ENCODE data around the gene TXNIP. TPM values are rescaled to one million over a fixed set of nuclear protein-coding genes. Genes with fewer than 3 reads are reported as not detected.

The TXNIP gene
- total and polyA plus RNA-seq, 7 experiments from 2014 or later = 498 to 5,430 (median 675) TPM

DNA sequence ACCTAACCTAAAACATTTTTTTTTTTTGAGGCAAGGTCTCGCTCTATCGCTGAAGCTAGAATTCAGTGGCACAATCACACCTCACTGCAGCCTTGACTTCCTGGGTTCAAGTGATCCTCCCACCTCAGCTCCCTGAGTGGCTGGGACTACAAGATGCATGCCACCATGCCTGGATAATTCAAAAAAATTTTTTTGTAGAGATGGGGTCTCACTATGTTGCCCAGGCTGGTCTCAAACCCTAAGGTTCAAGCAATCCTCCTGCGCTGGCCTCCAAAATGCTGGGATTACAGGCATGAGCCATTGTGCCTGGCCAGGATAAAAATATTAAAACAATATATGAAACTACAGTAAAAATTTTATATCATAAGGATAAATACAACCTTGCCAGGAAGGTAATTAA, 43.5 kb downstream of the TXNIP start:
- Histone ChIP-seq H3K4me3 (ENCODE audit: low read length) (no peak overlapping the region), H3K27ac (ENCODE audit: low read depth, low read length) (no peak overlapping the region), H3K9me3 (ENCODE audit: control insufficient read depth in 2 of 3, low read length in 3 of 3) (no peaks in the 10 kb centered on the region), H3K4me1 (ENCODE audit: control insufficient read depth in 2 of 2, insufficient read depth in 2 of 2, low read length in 2 of 2) (peaks cover 39 to 55% of the 10 kb centered on the region in 2 donors), H3K27me3 (ENCODE audit: control insufficient read depth in 2 of 2, insufficient read depth in 2 of 2, low read length in 2 of 2) (no peaks in the 10 kb centered on the region), H3K36me3 (ENCODE audit: control insufficient read depth in 2 of 3, insufficient read depth in 3 of 3, low read length in 3 of 3) (peaks cover 0 to 8% (median 0%) of the 10 kb centered on the region in 3 experiments)
- POLR2A ChIA-PET = interaction anchor here (4.0 kb wide), 1 partner anchor 11 kb away, joined by 25 read pairs; the partner anchor contains the start of genes ANKRD34A and POLR3GL
- ATAC-seq = no peak
- CTCF ChIA-PET = interaction anchor here (0.5 kb wide), 1 partner anchor 10 kb away, joined by 3 read pairs; no protein-coding TSS in a partner anchor
- peaks cover 0 to 36% (median 15%) of the 10 kb centered on the region in 5 donors for H3K36me3 Mint-ChIP-seq
- H3K27me3 Mint-ChIP-seq = no peaks in the 10 kb centered on the region
- peak overlapping the region in 3 of 9 donors; percentile 34 to 50 (median 49) for H3K27ac Mint-ChIP-seq
- H3K4me3 Mint-ChIP-seq = no peak overlapping the region
- intact Hi-C loops (cut with micrococcal nuclease) = no loop called here
- peaks cover 0 to 1% (median 0%) of the 10 kb centered on the region in 11 donors for H3K9me3 Mint-ChIP-seq
- H3K4me1 Mint-ChIP-seq = peaks cover 54 to 86% (median 74%) of the 10 kb centered on the region in 7 donors
- no peak for DNase-seq

DNA sequence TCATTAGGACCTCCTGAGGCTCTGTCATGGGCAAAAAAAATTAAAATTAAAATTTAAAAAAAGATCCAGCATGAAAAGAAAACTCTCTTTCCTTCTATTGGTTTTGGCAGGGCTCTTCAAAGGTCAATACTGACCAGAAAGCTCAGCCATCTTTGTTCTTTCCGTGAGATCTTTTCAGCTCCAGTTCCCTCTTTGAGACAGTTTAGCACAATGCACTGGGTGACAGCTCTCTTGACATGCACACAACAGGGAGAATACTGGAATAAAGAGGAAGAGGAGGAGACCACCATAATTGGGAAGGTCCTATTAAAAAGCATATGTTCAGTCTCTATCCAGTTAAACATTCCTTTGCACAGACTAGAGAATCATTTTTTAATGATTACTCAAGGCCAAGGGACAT, 44.9 kb downstream of the TXNIP start:
- Histone ChIP-seq H3K27me3 (ENCODE audit: control insufficient read depth in 2 of 2, insufficient read depth in 2 of 2, low read length in 2 of 2) (no peaks in the 10 kb centered on the region), H3K4me1 (ENCODE audit: control insufficient read depth in 2 of 2, insufficient read depth in 2 of 2, low read length in 2 of 2) (peaks cover 36 to 51% of the 10 kb centered on the region in 2 donors), H3K4me3 (ENCODE audit: low read length) (no peak overlapping the region), H3K9me3 (ENCODE audit: control insufficient read depth in 2 of 3, low read length in 3 of 3) (no peaks in the 10 kb centered on the region), H3K27ac (ENCODE audit: low read depth, low read length) (no peak overlapping the region), H3K36me3 (ENCODE audit: control insufficient read depth in 2 of 3, insufficient read depth in 3 of 3, low read length in 3 of 3) (peaks cover 0 to 19% (median 7%) of the 10 kb centered on the region in 3 experiments)
- intact Hi-C loops (cut with micrococcal nuclease) = no loop called here
- Mint-ChIP-seq H3K27ac (peak overlapping the region in 6 of 9 donors; percentile 25 to 65 (median 30)), H3K4me1 (peaks cover 48 to 91% (median 80%) of the 10 kb centered on the region in 7 donors), H3K4me3 (peak overlapping the region in 1 of 10 donors; percentile 9), H3K36me3 (peaks cover 0 to 39% (median 16%) of the 10 kb centered on the region in 5 donors), H3K27me3 (no peaks in the 10 kb centered on the region), H3K9me3 (no peaks in the 10 kb centered on the region)
- ATAC-seq (no peak), DNase-seq (no peak)
- POLR2A ChIA-PET = interaction anchor here (1.0 to 4.0 kb wide), 3 partner anchors 12 to 105 kb away, joined by 3 to 25 read pairs (median 3); partner anchors contain the start of genes ANKRD34A and POLR3GL
- CTCF ChIA-PET = interaction anchor here (0.8 kb wide), 1 partner anchor 24 kb away, joined by 5 read pairs; the partner anchor contains the start of gene RBM8A

DNA sequence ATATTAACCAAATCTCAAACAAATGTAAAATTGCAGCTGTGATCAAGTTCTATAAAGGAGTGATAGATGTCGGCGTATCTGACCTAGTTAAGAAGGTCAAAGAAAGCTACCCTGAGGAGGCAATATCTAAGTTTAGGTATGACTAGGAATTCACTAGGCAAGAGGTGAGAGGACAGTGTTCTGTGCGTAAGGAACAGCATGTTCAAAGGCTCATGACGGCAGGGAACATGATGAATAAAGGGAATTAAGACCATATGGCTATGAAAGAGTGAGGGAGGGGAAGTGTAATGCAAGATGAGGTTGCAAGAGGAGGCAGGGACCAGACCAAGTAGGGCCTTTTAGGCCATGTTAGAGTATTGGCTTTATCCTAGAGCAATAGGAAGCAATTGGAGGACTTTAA, 47.2 kb downstream of the TXNIP start:
- POLR2A ChIA-PET = interaction anchor here (0.8 to 1.0 kb wide), 3 partner anchors 9 to 39 kb away, joined by 3 to 7 read pairs (median 3); partner anchors contain the start of genes ITGA10, LIX1L and RBM8A
- no peak for DNase-seq
- CTCF ChIA-PET = no interaction called here
- peak overlapping the region in 6 of 9 donors; percentile 9 to 80 (median 58) for H3K27ac Mint-ChIP-seq
- H3K4me3 Mint-ChIP-seq = peak overlapping the region in 2 of 10 donors; percentile 1 to 3
- Histone ChIP-seq H3K27ac (ENCODE audit: low read depth, low read length) (no peak overlapping the region), H3K36me3 (ENCODE audit: control insufficient read depth in 2 of 3, insufficient read depth in 3 of 3, low read length in 3 of 3) (peaks cover 0 to 27% (median 7%) of the 10 kb centered on the region in 3 experiments), H3K4me3 (ENCODE audit: low read length) (no peak overlapping the region), H3K4me1 (ENCODE audit: control insufficient read depth in 2 of 2, insufficient read depth in 2 of 2, low read length in 2 of 2) (peaks cover 13 to 28% of the 10 kb centered on the region in 2 donors), H3K27me3 (ENCODE audit: control insufficient read depth in 2 of 2, insufficient read depth in 2 of 2, low read length in 2 of 2) (no peaks in the 10 kb centered on the region), H3K9me3 (ENCODE audit: control insufficient read depth in 2 of 3, low read length in 3 of 3) (no peaks in the 10 kb centered on the region)
- ATAC-seq = no peak
- peaks cover 0 to 32% (median 13%) of the 10 kb centered on the region in 5 donors for H3K36me3 Mint-ChIP-seq
- H3K27me3 Mint-ChIP-seq = no peaks in the 10 kb centered on the region
- intact Hi-C loops (cut with micrococcal nuclease) = no loop called here
- H3K4me1 Mint-ChIP-seq = peaks cover 34 to 71% (median 57%) of the 10 kb centered on the region in 7 donors
- no peaks in the 10 kb centered on the region for H3K9me3 Mint-ChIP-seq

DNA sequence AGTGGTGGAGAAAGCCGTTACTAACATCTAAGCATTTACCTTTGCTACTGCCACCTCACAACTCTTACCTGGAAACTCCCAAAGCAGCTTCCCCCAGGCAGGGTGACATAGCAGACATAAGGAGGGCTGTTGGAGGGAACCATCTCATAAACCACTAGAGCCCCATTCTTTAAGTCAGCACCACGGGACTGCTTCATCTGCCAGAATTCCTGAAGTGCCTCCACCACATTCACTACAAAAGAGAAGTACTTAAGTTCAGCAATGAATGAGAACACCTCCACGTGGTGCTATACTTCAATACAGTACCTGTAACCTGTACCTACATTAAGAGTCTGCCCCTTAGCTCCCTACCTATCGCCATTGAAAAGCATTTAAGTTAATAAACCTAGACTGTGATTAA, 48.8 kb downstream of the TXNIP start:
- ChIA-PET CTCF (interaction anchor here (0.5 kb wide), 1 partner anchor 19 kb away, joined by 3 read pairs; no protein-coding TSS in a partner anchor), POLR2A (interaction anchor here (1.2 kb wide), 1 partner anchor 10 kb away, joined by 7 read pairs; the partner anchor contains the start of gene LIX1L)
- H3K36me3 Mint-ChIP-seq = peaks cover under 1 to 28% (median 21%) of the 10 kb centered on the region in 5 donors
- Histone ChIP-seq H3K36me3 (ENCODE audit: control insufficient read depth in 2 of 3, insufficient read depth in 3 of 3, low read length in 3 of 3) (peaks cover under 1 to 43% (median 11%) of the 10 kb centered on the region in 3 experiments), H3K27me3 (ENCODE audit: control insufficient read depth in 2 of 2, insufficient read depth in 2 of 2, low read length in 2 of 2) (no peaks in the 10 kb centered on the region), H3K4me1 (ENCODE audit: control insufficient read depth in 2 of 2, insufficient read depth in 2 of 2, low read length in 2 of 2) (peaks cover 13 to 17% of the 10 kb centered on the region in 2 donors), H3K4me3 (ENCODE audit: low read length) (no peak overlapping the region), H3K27ac (ENCODE audit: low read depth, low read length) (no peak overlapping the region), H3K9me3 (ENCODE audit: control insufficient read depth in 2 of 3, low read length in 3 of 3) (no peaks in the 10 kb centered on the region)
- ATAC-seq = no peak
- H3K27me3 Mint-ChIP-seq = no peaks in the 10 kb centered on the region
- H3K9me3 Mint-ChIP-seq = no peaks in the 10 kb centered on the region
- peaks cover 22 to 65% (median 46%) of the 10 kb centered on the region in 7 donors for H3K4me1 Mint-ChIP-seq
- H3K4me3 Mint-ChIP-seq = no peak overlapping the region
- intact Hi-C loops (cut with micrococcal nuclease) = no loop called here
- peak overlapping the region in 4 of 9 donors; percentile 24 to 56 (median 34) for H3K27ac Mint-ChIP-seq
- DNase-seq = no peak

DNA sequence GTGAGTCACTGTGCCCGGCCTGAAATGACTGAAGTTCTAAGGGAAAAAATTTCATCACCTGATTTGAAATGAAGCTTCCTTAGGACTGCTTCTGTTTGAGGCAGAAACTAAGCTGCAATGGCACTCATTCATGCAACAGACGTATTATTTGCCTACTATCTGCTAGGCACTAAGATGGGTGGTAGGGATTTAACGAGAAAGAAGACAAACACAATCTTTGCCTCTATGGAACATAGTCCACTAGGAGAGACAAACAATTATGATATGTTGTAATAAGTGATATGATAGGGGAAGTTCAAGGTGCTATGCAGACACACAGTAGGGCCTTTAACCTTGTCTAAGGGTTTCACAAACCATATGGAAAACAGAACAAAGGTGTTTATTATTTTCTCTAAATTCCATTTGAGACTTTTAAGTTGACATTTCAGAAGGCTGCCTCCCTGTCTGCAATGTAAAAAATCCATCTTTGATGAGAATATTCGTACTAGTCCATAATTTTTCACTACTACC, 49.8 kb downstream of the TXNIP start:
- H3K27ac Mint-ChIP-seq = peak overlapping the region in 3 of 9 donors; percentile 11 to 69 (median 40)
- H3K4me3 ChIP-seq (ENCODE audit: low read length) = no peak overlapping the region
- peaks cover 9 to 12% of the 10 kb centered on the region in 2 donors for H3K4me1 ChIP-seq (ENCODE audit: control insufficient read depth in 2 of 2, insufficient read depth in 2 of 2, low read length in 2 of 2)
- H3K27me3 ChIP-seq (ENCODE audit: control insufficient read depth in 2 of 2, insufficient read depth in 2 of 2, low read length in 2 of 2) = no peaks in the 10 kb centered on the region
- no peak for DNase-seq
- H3K27me3 Mint-ChIP-seq = no peaks in the 10 kb centered on the region
- ATAC-seq = no peak
- H3K36me3 ChIP-seq (ENCODE audit: control insufficient read depth in 2 of 3, insufficient read depth in 3 of 3, low read length in 3 of 3) = peaks cover 3 to 53% (median 12%) of the 10 kb centered on the region in 3 experiments
- peaks cover 13 to 60% (median 43%) of the 10 kb centered on the region in 7 donors for H3K4me1 Mint-ChIP-seq
- H3K9me3 ChIP-seq (ENCODE audit: control insufficient read depth in 2 of 3, low read length in 3 of 3) = no peaks in the 10 kb centered on the region
- H3K4me3 Mint-ChIP-seq = no peak overlapping the region
- H3K27ac ChIP-seq (ENCODE audit: low read depth, low read length) = no peak overlapping the region
- H3K9me3 Mint-ChIP-seq = no peaks in the 10 kb centered on the region
- CTCF ChIA-PET = no interaction called here
- peaks cover 6 to 31% (median 23%) of the 10 kb centered on the region in 5 donors for H3K36me3 Mint-ChIP-seq
- intact Hi-C loops (cut with micrococcal nuclease) = loop anchor here in 1 of 2 donors (1.0 kb wide), 1 partner anchor 11 kb away; no protein-coding TSS in a partner anchor
- POLR2A ChIA-PET = interaction anchor here (1.0 kb wide), 2 partner anchors 9 to 12 kb away, joined by 4 to 5 read pairs; partner anchors contain the start of gene LIX1L

DNA sequence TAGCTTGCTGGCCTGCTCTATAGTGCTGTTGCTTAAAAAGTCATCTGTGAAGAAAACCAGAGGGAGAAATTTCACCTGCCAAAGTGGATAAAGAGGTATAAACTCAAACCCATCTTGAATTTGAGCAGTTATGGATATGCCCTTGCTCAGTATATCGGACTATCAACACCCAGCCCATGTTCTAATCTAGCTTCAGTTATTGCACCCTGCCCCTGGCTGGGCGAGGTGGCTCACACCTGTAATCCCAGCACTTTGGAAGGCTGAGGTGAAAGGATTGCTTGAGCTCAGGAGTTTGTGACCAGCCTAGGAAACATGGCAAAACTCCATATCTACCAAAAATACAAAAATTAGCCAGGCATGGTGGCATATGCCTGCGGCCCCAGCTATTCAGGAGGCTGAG, 51.8 kb downstream of the TXNIP start:
- H3K36me3 Mint-ChIP-seq = peaks cover 6 to 32% (median 15%) of the 10 kb centered on the region in 5 donors
- H3K4me1 ChIP-seq (ENCODE audit: control insufficient read depth in 2 of 2, insufficient read depth in 2 of 2, low read length in 2 of 2) = peaks cover 0 to 3% of the 10 kb centered on the region in 2 donors
- H3K9me3 ChIP-seq (ENCODE audit: control insufficient read depth in 2 of 3, low read length in 3 of 3) = no peaks in the 10 kb centered on the region
- DNase-seq = no peak
- H3K27me3 Mint-ChIP-seq = no peaks in the 10 kb centered on the region
- H3K27ac Mint-ChIP-seq = peak overlapping the region in 3 of 9 donors; percentile 14 to 52 (median 45)
- intact Hi-C loops (cut with micrococcal nuclease) = no loop called here
- no peak overlapping the region for H3K4me3 ChIP-seq (ENCODE audit: low read length)
- ChIA-PET POLR2A (interaction anchor here (2.3 kb wide), 1 partner anchor 13 kb away, joined by 9 read pairs; the partner anchor contains the start of gene LIX1L), CTCF (no interaction called here)
- H3K4me1 Mint-ChIP-seq = peaks cover 5 to 40% (median 25%) of the 10 kb centered on the region in 7 donors
- H3K36me3 ChIP-seq (ENCODE audit: control insufficient read depth in 2 of 3, insufficient read depth in 3 of 3, low read length in 3 of 3) = peaks cover 3 to 62% (median 12%) of the 10 kb centered on the region in 3 experiments
- no peaks in the 10 kb centered on the region for H3K9me3 Mint-ChIP-seq
- H3K27me3 ChIP-seq (ENCODE audit: control insufficient read depth in 2 of 2, insufficient read depth in 2 of 2, low read length in 2 of 2) = no peaks in the 10 kb centered on the region
- H3K4me3 Mint-ChIP-seq = no peak overlapping the region
- H3K27ac ChIP-seq (ENCODE audit: low read depth, low read length) = no peak overlapping the region
- no peak for ATAC-seq

Measured in naive thymus-derived CD4-positive, alpha-beta T cell (primary cell).